H9 (cell line): ENCODE measurements around the gene HIC2. TPM values are rescaled to one million over a fixed set of nuclear protein-coding genes. Genes with fewer than 3 reads are reported as not detected.
A peak's percentile ranks its signal among the peaks of the same experiment; 100 is the strongest.
"Not testable (repeated sequence)": the region's sequence is repeated elsewhere in the genome, so short reads cannot be mapped to it uniquely, and the experiment has no call there.

ENCODE experiments used
- DNase-seq: peaks from one replicate; pipeline ENCODE4 v3.0.0-alpha.2; 2017
- H2AFZ ChIP-seq: one replicate; pipeline ENCODE4 v1.6.1; 2013; ENCODE audit warnings: mild to moderate bottlenecking, low read length, control low read depth, moderate library complexity
- H2AK5ac ChIP-seq: 2 replicates; pipeline ENCODE4 v1.6.1; 2013; ENCODE audit warnings: low read length, control low read depth, mixed read lengths; ENCODE audit not compliant: insufficient read length
- H2BK120ac ChIP-seq: one replicate; pipeline ENCODE4 v1.6.1; 2013; ENCODE audit warnings: low read depth, mild to moderate bottlenecking, low read length, control low read depth, inconsistent platforms; ENCODE audit not compliant: poor library complexity, severe bottlenecking
- H2BK12ac ChIP-seq: 2 replicates; pipeline ENCODE4 v1.6.1; 2013; ENCODE audit warnings: low read length, control low read depth, mixed read lengths, low read depth; ENCODE audit not compliant: insufficient read length
- H2BK15ac ChIP-seq: 2 replicates; pipeline ENCODE4 v1.6.1; 2013; ENCODE audit warnings: low read depth, low read length, control low read depth
- H2BK20ac ChIP-seq: one replicate; pipeline ENCODE4 v1.6.1; 2013; ENCODE audit warnings: low read depth, mild to moderate bottlenecking, low read length, control low read depth, inconsistent platforms; ENCODE audit not compliant: poor library complexity, severe bottlenecking
- H2BK5ac ChIP-seq: 2 replicates; pipeline ENCODE4 v1.6.1; 2013; ENCODE audit warnings: low read length, control low read depth, mixed read lengths; ENCODE audit not compliant: insufficient read length
- H3K14ac ChIP-seq: 2 replicates; pipeline ENCODE4 v1.6.1; 2013; ENCODE audit warnings: low read length, control low read depth; ENCODE audit not compliant: insufficient read depth
- H3K18ac ChIP-seq: 2 replicates; pipeline ENCODE4 v1.6.1; 2013; ENCODE audit warnings: low read depth, mild to moderate bottlenecking, mixed read lengths, low read length, control low read depth; ENCODE audit not compliant: insufficient read length
- H3K23ac ChIP-seq: 2 replicates; pipeline ENCODE4 v1.6.1; 2013; ENCODE audit warnings: low read length, control low read depth, mixed read lengths, low read depth; ENCODE audit not compliant: insufficient read length
- H3K23me2 ChIP-seq: 2 replicates; pipeline ENCODE4 v1.6.1; 2013; ENCODE audit warnings: low read depth, mild to moderate bottlenecking, mixed read lengths, low read length, control low read depth; ENCODE audit not compliant: insufficient read length, poor library complexity, severe bottlenecking
- H3K27ac ChIP-seq: 2 replicates; pipeline ENCODE4 v1.5.1; 2013; ENCODE audit warnings: low read length, control low read depth, mixed read lengths, low read depth; ENCODE audit not compliant: insufficient read length
- H3K27me3 ChIP-seq: 2 replicates; pipeline ENCODE4 v1.6.1; 2013; ENCODE audit warnings: low read length, control low read depth, inconsistent platforms; ENCODE audit not compliant: insufficient read depth
- H3K4ac ChIP-seq: 2 replicates; pipeline ENCODE4 v1.6.1; 2013; ENCODE audit warnings: low read depth, mild to moderate bottlenecking, control low read depth, inconsistent platforms, low read length, moderate library complexity
- H3K4me1 ChIP-seq: 2 replicates; pipeline ENCODE4 v1.6.1; 2013; ENCODE audit warnings: low read length, control low read depth, inconsistent platforms; ENCODE audit not compliant: insufficient read depth
- H3K4me2 ChIP-seq: 2 replicates; pipeline ENCODE4 v1.6.1; 2013; ENCODE audit warnings: low read length, control low read depth, mixed read lengths; ENCODE audit not compliant: insufficient read length, insufficient read depth
- H3K56ac ChIP-seq: 2 replicates; pipeline ENCODE4 v1.6.1; 2013; ENCODE audit warnings: low read depth, mild to moderate bottlenecking, mixed read lengths, low read length, control low read depth; ENCODE audit not compliant: insufficient read length
- H3K79me1 ChIP-seq: 2 replicates; pipeline ENCODE4 v1.6.1; 2013; ENCODE audit warnings: low read depth, mild to moderate bottlenecking, moderate library complexity, low read length, control low read depth, inconsistent platforms; ENCODE audit not compliant: insufficient read depth, poor library complexity, severe bottlenecking
- H3K79me2 ChIP-seq: 2 replicates; pipeline ENCODE4 v1.6.1; 2013; ENCODE audit warnings: low read length, control low read depth, inconsistent platforms; ENCODE audit not compliant: insufficient read depth
- H3K9ac ChIP-seq: 2 replicates; pipeline ENCODE4 v1.6.1; 2013; ENCODE audit warnings: low read length, control low read depth, mixed read lengths; ENCODE audit not compliant: insufficient read length; ENCODE audit errors: extremely low read depth
- H3K9me3 ChIP-seq: one replicate; pipeline ENCODE4 v1.6.1; 2013; ENCODE audit warnings: low read depth, low read length, inconsistent platforms; ENCODE audit not compliant: control insufficient read depth
- H3T11ph ChIP-seq: one replicate; pipeline ENCODE4 v1.6.1; 2013; ENCODE audit warnings: mild to moderate bottlenecking, low read length, control low read depth, inconsistent platforms
- H4K20me1 ChIP-seq: one replicate; pipeline ENCODE4 v1.6.1; 2013; ENCODE audit not compliant: control insufficient read depth, insufficient read length, insufficient read depth
- H4K5ac ChIP-seq: 2 replicates; pipeline ENCODE4 v1.6.1; 2013; ENCODE audit warnings: low read depth, mild to moderate bottlenecking, mixed read lengths, low read length, control low read depth; ENCODE audit not compliant: insufficient read length
- H4K8ac ChIP-seq: replicated peaks from 2 replicates; pipeline ENCODE4 v1.6.1; 2013; ENCODE audit warnings: low read length, control low read depth, mixed read lengths, low read depth; ENCODE audit not compliant: insufficient read length
- H4K91ac ChIP-seq: 2 replicates; pipeline ENCODE4 v1.6.1; 2013; ENCODE audit warnings: low read depth, mild to moderate bottlenecking, moderate library complexity, mixed read lengths, low read length, control low read depth; ENCODE audit not compliant: insufficient read length
- H3K27ac Mint-ChIP-seq, 3 experiments: 2 replicates in 2 of 3; 3 replicates in 1 of 3; pipeline ENCODE4 v1.8.0; 2020 to 2021; ENCODE audit warnings: mixed read lengths in 3 of 3, mild to moderate bottlenecking in 1 of 3, moderate library complexity in 1 of 3
- H3K27me3 Mint-ChIP-seq: 2 replicates; pipeline ENCODE4 v1.8.0; 2021; ENCODE audit warnings: low read depth, mild to moderate bottlenecking, moderate library complexity, mixed read lengths
- H3K36me3 Mint-ChIP-seq, 3 experiments: 2 replicates in 2 of 3; 3 replicates in 1 of 3; pipeline ENCODE4 v1.8.0; 2020 to 2021; ENCODE audit warnings: low read depth in 3 of 3, mixed read lengths in 3 of 3; ENCODE audit not compliant: insufficient read depth in 1 of 3
- H3K4me1 Mint-ChIP-seq, 2 experiments: 2 replicates each; pipeline ENCODE4 v1.8.0; 2020; ENCODE audit warnings: mixed read lengths in 2 of 2
- H3K4me3 Mint-ChIP-seq, 2 experiments: 2 replicates in 1 of 2; 3 replicates in 1 of 2; pipeline ENCODE4 v1.8.0; 2020 to 2021; ENCODE audit warnings: mild to moderate bottlenecking in 2 of 2, mixed read lengths in 2 of 2, moderate library complexity in 1 of 2
- H3K9me3 Mint-ChIP-seq, 2 experiments: 2 replicates in 1 of 2; 3 replicates in 1 of 2; pipeline ENCODE4 v1.8.0; 2020; ENCODE audit warnings: mild to moderate bottlenecking in 2 of 2, mixed read lengths in 2 of 2, moderate library complexity in 1 of 2
- WGBS: extraction: QIAGEN DNeasy Blood & Tissue Kit; methylation state at CpG from one replicate; pipeline ENCODE4 v1.1.7; 2013; ENCODE audit warnings: missing lambda C conversion rate, low lambda C conversion rate, mixed read lengths; ENCODE audit not compliant: insufficient read length; ENCODE audit errors: extremely low coverage; 5-methylcytosine and 5-hydroxymethylcytosine counted together
- total RNA-seq: library from RNA; stranded (reverse); gene quantifications from 2 replicates; pipeline ENCODE4 v1.2.1, GENCODE V29; 2021

Gene HIC2
- total RNA-seq, 1 experiment from 2014 or later, result 24.9 TPM

DNA sequence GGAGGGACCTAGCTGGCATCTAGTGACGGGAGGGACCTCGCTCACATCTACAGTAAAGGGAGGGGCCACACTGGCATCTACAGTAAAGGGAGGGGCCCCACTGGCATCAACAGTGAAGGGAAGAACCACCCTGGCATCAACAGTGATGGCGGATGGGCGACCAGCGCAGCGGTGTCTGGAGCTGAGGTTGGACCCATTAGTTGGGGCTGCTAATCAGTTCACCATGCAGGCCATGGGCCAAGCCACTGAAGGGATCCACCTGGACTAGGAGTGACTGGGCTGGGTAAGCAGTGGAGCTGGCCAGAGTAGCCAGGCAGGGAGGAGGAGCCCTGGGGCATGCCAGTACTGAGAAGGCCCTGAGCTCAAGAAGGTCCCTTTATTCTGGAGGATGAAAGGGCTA, 73.4 kb downstream of the HIC2 start:
- H3K56ac ChIP-seq, H3K23ac ChIP-seq, H3K27me3 ChIP-seq, H2AK5ac ChIP-seq, H3K4me2 ChIP-seq, H3K9me3 ChIP-seq, H3K27ac Mint-ChIP-seq, H2BK15ac ChIP-seq, H3K4ac ChIP-seq, H3K4me1 ChIP-seq, H2BK120ac ChIP-seq, H3T11ph ChIP-seq, H3K9ac ChIP-seq, H3K4me3 Mint-ChIP-seq, H4K20me1 ChIP-seq, H4K5ac ChIP-seq, H3K14ac ChIP-seq, H3K4me1 Mint-ChIP-seq, H4K91ac ChIP-seq, H2BK5ac ChIP-seq, H3K27me3 Mint-ChIP-seq, H3K23me2 ChIP-seq, H2AFZ ChIP-seq, H3K79me1 ChIP-seq, H2BK12ac ChIP-seq, H3K36me3 Mint-ChIP-seq, H4K8ac ChIP-seq, H3K27ac ChIP-seq, H3K9me3 Mint-ChIP-seq, H3K18ac ChIP-seq, H3K79me2 ChIP-seq, H2BK20ac ChIP-seq: not testable (repeated sequence)
- no CpG with 5 or more reads among the region's 6 CpGs for WGBS
- peak; percentile 9 for DNase-seq

DNA sequence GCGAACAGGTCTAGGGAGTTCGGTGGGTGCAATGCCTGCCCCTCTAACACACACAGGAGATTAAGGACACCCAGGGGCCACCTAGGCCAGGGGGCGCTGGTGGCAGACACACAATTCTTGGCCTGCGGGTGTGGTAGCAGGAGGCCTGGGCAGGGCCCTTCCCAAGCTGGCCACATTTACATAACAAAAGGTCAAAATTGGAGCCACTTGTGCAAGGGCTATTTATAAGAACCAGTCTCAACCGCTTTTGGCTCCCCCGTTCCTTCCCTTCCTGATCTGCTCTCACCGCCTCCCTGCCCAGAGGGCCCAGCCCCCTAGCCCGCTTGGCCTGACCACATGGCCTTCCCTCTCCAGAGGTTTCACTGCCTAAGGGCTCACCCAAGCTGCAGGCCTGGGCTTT, 75.1 kb downstream of the HIC2 start:
- not testable (repeated sequence) for DNase-seq, H3K14ac ChIP-seq, H2BK5ac ChIP-seq, H3K9me3 Mint-ChIP-seq, H3K27me3 Mint-ChIP-seq, H3T11ph ChIP-seq, H3K56ac ChIP-seq, H3K4me3 Mint-ChIP-seq, H3K4me1 ChIP-seq, H3K23me2 ChIP-seq, H3K27me3 ChIP-seq, H3K9me3 ChIP-seq, H4K20me1 ChIP-seq, H3K27ac Mint-ChIP-seq, H2BK20ac ChIP-seq, H2BK12ac ChIP-seq, H3K4me1 Mint-ChIP-seq, H2BK15ac ChIP-seq, H3K18ac ChIP-seq, H2AFZ ChIP-seq, H3K36me3 Mint-ChIP-seq, H2BK120ac ChIP-seq, H3K4me2 ChIP-seq, H3K79me1 ChIP-seq, H4K5ac ChIP-seq, H3K4ac ChIP-seq, H4K8ac ChIP-seq, H3K27ac ChIP-seq, H4K91ac ChIP-seq, H2AK5ac ChIP-seq, H3K23ac ChIP-seq, H3K9ac ChIP-seq, H3K79me2 ChIP-seq
- WGBS, result no CpG with 5 or more reads among the region's 8 CpGs
